HG02970 (cell line): ENCODE data around the gene SLC39A12.

ENCODE experiments used
- ATAC-seq: cut with Tn5 transposase; IDR thresholded peaks from one replicate; pipeline ENCODE4 v1.9.1; 2021; ENCODE audit warnings: mild to moderate bottlenecking, moderate library complexity, moderate number of reproducible peaks; ENCODE audit not compliant: unreplicated experiment, low FRiP score

Gene SLC39A12

GRCh38 chr10:17961551-17962422, 10.1 kb downstream of the SLC39A12 start:
- no peak for ATAC-seq

- no peak for ATAC-seq
Observed at GRCh38 chr10:17963431-17963830, 11.7 kb downstream of the SLC39A12 start.

GRCh38 chr10:17965649-17966235, 14.0 kb downstream of the SLC39A12 start:
- no peak for ATAC-seq

GRCh38 chr10:17974505-17974904, 22.8 kb downstream of the SLC39A12 start:
- ATAC-seq, result no peak

- ATAC-seq, result no peak
Observed at GRCh38 chr10:17980846-17981565, 29.3 kb downstream of the SLC39A12 start.

- no peak for ATAC-seq
Observed at GRCh38 chr10:17981766-17982380, 30.2 kb downstream of the SLC39A12 start.

- no peak for ATAC-seq
Observed at GRCh38 chr10:17984056-17984455, 32.3 kb downstream of the SLC39A12 start.

GRCh38 chr10:17984563-17984962, 32.8 kb downstream of the SLC39A12 start:
- ATAC-seq, result no peak

GRCh38 chr10:17989908-17990767, 38.4 kb downstream of the SLC39A12 start:
- peak; percentile 69 for ATAC-seq

GRCh38 chr10:17992266-17992665, 40.5 kb downstream of the SLC39A12 start:
- no peak for ATAC-seq

GRCh38 chr10:17993361-17993760, 41.6 kb downstream of the SLC39A12 start:
- no peak for ATAC-seq

- no peak for ATAC-seq
Observed at GRCh38 chr10:18000601-18001000, 48.9 kb downstream of the SLC39A12 start.

GRCh38 chr10:18005445-18005780, 53.7 kb downstream of the SLC39A12 start:
- no peak for ATAC-seq

- ATAC-seq, result no peak
Observed at GRCh38 chr10:18005781-18006456, 54.2 kb downstream of the SLC39A12 start.

- ATAC-seq, result no peak
Observed at GRCh38 chr10:18008986-18009385, 57.3 kb downstream of the SLC39A12 start.

GRCh38 chr10:18010050-18010449, 58.3 kb downstream of the SLC39A12 start:
- ATAC-seq, result no peak

GRCh38 chr10:18020523-18020922, 68.8 kb downstream of the SLC39A12 start:
- no peak for ATAC-seq

- no peak for ATAC-seq
Observed at GRCh38 chr10:18021725-18022480, 70.2 kb downstream of the SLC39A12 start.
